ENCODE measurements around the gene ACOD1.

The ACOD1 gene

DNA sequence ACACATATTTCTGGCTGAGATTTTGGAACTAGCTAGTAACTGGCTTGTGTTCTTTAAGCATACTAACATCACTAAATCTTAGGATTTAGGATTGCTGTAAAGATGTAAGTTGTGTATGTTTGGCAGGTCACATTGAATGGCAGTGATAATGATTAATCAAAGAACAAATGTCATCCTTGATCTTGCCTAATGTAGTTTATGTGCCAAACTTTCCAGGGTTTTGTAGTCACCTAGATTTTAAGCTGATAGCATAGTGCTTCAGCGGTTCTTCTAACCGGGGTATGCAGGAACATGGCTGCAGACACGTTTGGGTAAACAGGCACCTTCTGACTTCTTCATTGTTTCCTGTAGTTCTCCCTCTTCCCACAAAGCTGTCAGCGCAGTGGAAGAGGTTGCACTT, 53.2 kb downstream of the ACOD1 start:
- DNase-seq (no peak), ATAC-seq (ENCODE audit: insufficient read depth, low read depth) (no peak; the same call in 2 of the 3 replicates)
- Histone ChIP-seq H4K20me1 (ENCODE audit: insufficient read depth, low read length) (peaks cover 7% of the 10 kb centered on the region; the same call in 1 of the 2 replicates), H2AFZ (ENCODE audit: low read depth, low read length) (no peak overlapping the region), H3K4me1 (ENCODE audit: insufficient read depth, low read length) (no peaks in the 10 kb centered on the region), H3K9me3 (ENCODE audit: insufficient read depth, low read length, severe bottlenecking) (no peaks in the 10 kb centered on the region), H3K4me3 (ENCODE audit: low read depth in 1 of 2, low read length in 2 of 2) (no peak overlapping the region), H3K27ac (ENCODE audit: low read length) (no peak overlapping the region), H3K27me3 (ENCODE audit: insufficient read depth, low read length, poor library complexity) (no peaks in the 10 kb centered on the region), H3K9ac (ENCODE audit: low read depth, low read length) (no peak overlapping the region), H3K36me3 (ENCODE audit: insufficient read depth, low read length) (peaks cover 78% of the 10 kb centered on the region), H3K4me2 (ENCODE audit: insufficient read depth, low read length) (no peak overlapping the region), H3K79me2 (ENCODE audit: insufficient read depth, low read length) (peaks cover 13% of the 10 kb centered on the region; the same call in 1 of the 2 replicates)
- TF ChIP-seq CTCF (IDR thresholded peaks at IDR 0.05; ENCODE audit: borderline replicate concordance, extremely low read depth, low read length, poor library complexity, severe bottlenecking): no peak

- no peaks in the 10 kb centered on the region for H3K27me3 ChIP-seq (ENCODE audit: insufficient read depth, low read length, poor library complexity)
- no peak overlapping the region for H3K4me2 ChIP-seq (ENCODE audit: insufficient read depth, low read length)
- H3K79me2 ChIP-seq (ENCODE audit: insufficient read depth, low read length): peaks cover 19% of the 10 kb centered on the region
- no peak overlapping the region for H3K9ac ChIP-seq (ENCODE audit: low read depth, low read length)
- no peak overlapping the region for H2AFZ ChIP-seq (ENCODE audit: low read depth, low read length)
- ATAC-seq (ENCODE audit: insufficient read depth, low read depth): 0 out of 3 replicates have a peak, but pooled peaks have one; percentile 34
- H3K36me3 ChIP-seq (ENCODE audit: insufficient read depth, low read length): peaks cover 80% of the 10 kb centered on the region
- DNase-seq: no peak
- TF ChIP-seq CTCF (IDR thresholded peaks at IDR 0.05; ENCODE audit: borderline replicate concordance, extremely low read depth, low read length, poor library complexity, severe bottlenecking): no peak
- TF ChIP-seq EZH2 (IDR thresholded peaks at IDR 0.05; ENCODE audit: borderline replicate concordance, low read depth, low read length, severe bottlenecking): no peak
- peaks cover 9% of the 10 kb centered on the region; the same call in 1 of the 2 replicates for H4K20me1 ChIP-seq (ENCODE audit: insufficient read depth, low read length)
- no peak overlapping the region for H3K27ac ChIP-seq (ENCODE audit: low read length)
- no peaks in the 10 kb centered on the region for H3K4me1 ChIP-seq (ENCODE audit: insufficient read depth, low read length)
- no peaks in the 10 kb centered on the region for H3K9me3 ChIP-seq (ENCODE audit: insufficient read depth, low read length, severe bottlenecking)
- no peak overlapping the region for H3K4me3 ChIP-seq (ENCODE audit: low read depth in 1 of 2, low read length in 2 of 2)
Measured at GRCh38 chr13:77001963-77002587, 53.8 kb downstream of the ACOD1 start.

- TF ChIP-seq EZH2 (IDR thresholded peaks at IDR 0.05; ENCODE audit: borderline replicate concordance, low read depth, low read length, severe bottlenecking): no peak
- peak; percentile 75 for TF ChIP-seq CTCF (IDR thresholded peaks at IDR 0.05; ENCODE audit: borderline replicate concordance, extremely low read depth, low read length, poor library complexity, severe bottlenecking)
- Histone ChIP-seq H3K79me2 (ENCODE audit: insufficient read depth, low read length) (peaks cover 23% of the 10 kb centered on the region), H3K4me1 (ENCODE audit: insufficient read depth, low read length) (no peaks in the 10 kb centered on the region), H3K4me2 (ENCODE audit: insufficient read depth, low read length) (no peak overlapping the region), H3K27ac (ENCODE audit: low read length) (no peak overlapping the region), H3K27me3 (ENCODE audit: insufficient read depth, low read length, poor library complexity) (no peaks in the 10 kb centered on the region), H2AFZ (ENCODE audit: low read depth, low read length) (no peak overlapping the region), H4K20me1 (ENCODE audit: insufficient read depth, low read length) (peaks cover 11% of the 10 kb centered on the region; the same call in 1 of the 2 replicates), H3K9me3 (ENCODE audit: insufficient read depth, low read length, severe bottlenecking) (no peaks in the 10 kb centered on the region), H3K36me3 (ENCODE audit: insufficient read depth, low read length) (peaks cover 83% of the 10 kb centered on the region), H3K4me3 (ENCODE audit: low read depth in 1 of 2, low read length in 2 of 2) (no peak overlapping the region), H3K9ac (ENCODE audit: low read depth, low read length) (no peak overlapping the region)
- DNase-seq (no peak), ATAC-seq (ENCODE audit: insufficient read depth, low read depth) (peak; percentile 51; the same call in 1 of the 3 replicates)
Measured at GRCh38 chr13:77002590-77003190, 54.4 kb downstream of the ACOD1 start.
